ENCODE results near the gene LYRM4. TPM values are rescaled to one million over a fixed set of nuclear protein-coding genes. Genes with fewer than 3 reads are reported as not detected.

LYRM4 gene
- total RNA-seq, 2 experiments from 2014 or later, result 24.8 to 28.1 TPM

DNA sequence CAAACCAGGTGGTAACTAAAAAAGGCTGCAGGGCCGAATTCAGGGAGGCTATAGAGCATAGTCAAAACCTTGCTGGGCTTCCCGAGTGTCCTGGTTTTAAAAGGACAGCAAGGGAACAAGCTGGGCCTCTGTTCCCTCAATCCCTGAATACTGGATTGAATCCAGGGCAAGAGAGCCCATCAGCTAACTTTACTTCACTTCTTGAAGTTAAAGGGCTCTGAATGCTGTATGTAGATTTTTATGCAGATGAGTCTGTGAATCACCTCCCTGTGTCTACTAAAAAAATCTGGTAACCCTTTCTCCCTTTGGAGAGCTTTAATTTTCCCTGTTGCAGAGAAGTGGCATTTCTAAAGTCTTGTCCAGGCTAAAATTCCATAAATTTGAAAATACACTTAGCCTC, 29.5 kb downstream of the LYRM4 start:
- Histone ChIP-seq H3K4me3 (ENCODE audit: low read length) (no peak overlapping the region), H3K27me3 (ENCODE audit: control insufficient read depth in 1 of 2, insufficient read depth in 2 of 2, low read length in 2 of 2) (no peaks in the 10 kb centered on the region), H3K27ac (ENCODE audit: low read depth in 1 of 2, low read length in 2 of 2) (no peak overlapping the region), H3K4me1 (ENCODE audit: insufficient read depth, low read length) (no peaks in the 10 kb centered on the region), H3K9me3 (ENCODE audit: control insufficient read depth in 1 of 2, insufficient read depth in 1 of 2, low read length in 2 of 2) (no peaks in the 10 kb centered on the region), H3K36me3 (ENCODE audit: insufficient read depth, low read length) (no peaks in the 10 kb centered on the region)
- Mint-ChIP-seq H3K4me3 (no peak overlapping the region), H3K36me3 (ENCODE audit: low read depth) (no peaks in the 10 kb centered on the region), H3K4me1 (ENCODE audit: low read depth) (no peaks in the 10 kb centered on the region), H3K27me3 (no peaks in the 10 kb centered on the region), H3K9me3 (no peaks in the 10 kb centered on the region), H3K27ac (no peak overlapping the region)
- DNase-seq, result no peak
- TF ChIP-seq, protein P1, sequence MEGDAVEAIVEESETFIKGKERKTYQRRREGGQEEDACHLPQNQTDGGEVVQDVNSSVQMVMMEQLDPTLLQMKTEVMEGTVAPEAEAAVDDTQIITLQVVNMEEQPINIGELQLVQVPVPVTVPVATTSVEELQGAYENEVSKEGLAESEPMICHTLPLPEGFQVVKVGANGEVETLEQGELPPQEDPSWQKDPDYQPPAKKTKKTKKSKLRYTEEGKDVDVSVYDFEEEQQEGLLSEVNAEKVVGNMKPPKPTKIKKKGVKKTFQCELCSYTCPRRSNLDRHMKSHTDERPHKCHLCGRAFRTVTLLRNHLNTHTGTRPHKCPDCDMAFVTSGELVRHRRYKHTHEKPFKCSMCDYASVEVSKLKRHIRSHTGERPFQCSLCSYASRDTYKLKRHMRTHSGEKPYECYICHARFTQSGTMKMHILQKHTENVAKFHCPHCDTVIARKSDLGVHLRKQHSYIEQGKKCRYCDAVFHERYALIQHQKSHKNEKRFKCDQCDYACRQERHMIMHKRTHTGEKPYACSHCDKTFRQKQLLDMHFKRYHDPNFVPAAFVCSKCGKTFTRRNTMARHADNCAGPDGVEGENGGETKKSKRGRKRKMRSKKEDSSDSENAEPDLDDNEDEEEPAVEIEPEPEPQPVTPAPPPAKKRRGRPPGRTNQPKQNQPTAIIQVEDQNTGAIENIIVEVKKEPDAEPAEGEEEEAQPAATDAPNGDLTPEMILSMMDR (IDR thresholded peaks at IDR 0.05), result no peak
- intact Hi-C loops (cut with DNase I, micrococcal nuclease), result no loop called here
- ChIA-PET CTCF (no interaction called here), POLR2A (no interaction called here)
- no peak for ATAC-seq (ENCODE audit: poor library complexity)

DNA sequence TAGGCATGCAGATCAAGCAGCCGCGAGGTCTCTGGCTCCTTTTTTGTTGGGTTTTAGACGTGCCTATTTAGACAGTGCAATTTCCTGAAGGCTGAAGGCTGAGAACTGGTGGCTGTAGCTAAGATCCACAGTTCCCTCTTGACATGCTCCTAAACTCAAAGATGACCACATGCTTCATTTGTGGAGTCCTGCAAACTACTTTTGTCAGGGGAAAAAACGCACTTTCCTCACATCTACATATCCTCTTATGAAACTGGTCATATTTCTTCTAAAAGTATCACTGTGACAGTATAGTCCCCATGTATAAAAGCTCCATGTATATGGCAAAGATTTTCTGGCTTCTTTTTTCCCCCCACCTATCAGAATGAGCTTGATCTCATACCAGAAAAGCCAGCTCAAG, 30.7 kb downstream of the LYRM4 start:
- Histone ChIP-seq H3K27me3 (ENCODE audit: control insufficient read depth in 1 of 2, insufficient read depth in 2 of 2, low read length in 2 of 2) (no peaks in the 10 kb centered on the region), H3K4me3 (ENCODE audit: low read length) (no peak overlapping the region), H3K9me3 (ENCODE audit: control insufficient read depth in 1 of 2, insufficient read depth in 1 of 2, low read length in 2 of 2) (no peaks in the 10 kb centered on the region), H3K36me3 (ENCODE audit: insufficient read depth, low read length) (no peaks in the 10 kb centered on the region), H3K4me1 (ENCODE audit: insufficient read depth, low read length) (no peaks in the 10 kb centered on the region), H3K27ac (ENCODE audit: low read depth in 1 of 2, low read length in 2 of 2) (no peak overlapping the region)
- TF ChIP-seq, protein P1 (IDR thresholded peaks at IDR 0.05), result no peak
- Mint-ChIP-seq H3K36me3 (ENCODE audit: low read depth) (no peaks in the 10 kb centered on the region), H3K4me3 (no peak overlapping the region), H3K27me3 (no peaks in the 10 kb centered on the region), H3K9me3 (no peaks in the 10 kb centered on the region), H3K27ac (no peak overlapping the region), H3K4me1 (ENCODE audit: low read depth) (no peaks in the 10 kb centered on the region)
- no peak for ATAC-seq (ENCODE audit: poor library complexity)
- DNase-seq, result no peak
- POLR2A ChIA-PET, result no interaction called here
- intact Hi-C loops (cut with DNase I, micrococcal nuclease), result no loop called here
- CTCF ChIA-PET, result interaction anchor here (0.5 kb wide), 1 partner anchor 184 kb away, joined by 3 read pairs; no protein-coding TSS in a partner anchor

DNA sequence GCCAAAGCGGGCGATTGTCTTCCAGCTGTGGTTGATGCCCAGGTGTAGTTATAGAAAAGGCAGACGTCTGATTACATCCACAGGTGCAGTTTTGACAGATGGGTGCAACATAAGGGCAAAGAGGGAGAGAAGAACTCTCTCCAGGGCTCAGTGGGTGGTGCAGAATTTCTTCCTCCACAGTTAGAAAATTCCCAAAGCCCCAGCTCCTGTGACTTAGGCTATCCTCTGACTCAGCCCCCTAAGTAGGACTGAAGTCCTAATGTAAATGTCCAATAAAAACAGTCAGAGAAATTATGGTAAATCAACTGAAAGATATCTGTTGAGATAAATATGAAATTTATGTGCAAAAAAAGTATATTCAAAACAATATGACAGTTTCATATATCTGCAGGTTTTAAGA, 31.4 kb downstream of the LYRM4 start:
- H3K4me3 Mint-ChIP-seq, result no peak overlapping the region
- no peaks in the 10 kb centered on the region for H3K36me3 Mint-ChIP-seq (ENCODE audit: low read depth)
- no peaks in the 10 kb centered on the region for H3K9me3 ChIP-seq (ENCODE audit: control insufficient read depth in 1 of 2, insufficient read depth in 1 of 2, low read length in 2 of 2)
- H3K27ac Mint-ChIP-seq, result no peak overlapping the region
- H3K4me1 Mint-ChIP-seq (ENCODE audit: low read depth), result no peaks in the 10 kb centered on the region
- no peaks in the 10 kb centered on the region for H3K4me1 ChIP-seq (ENCODE audit: insufficient read depth, low read length)
- intact Hi-C loops (cut with DNase I, micrococcal nuclease), result no loop called here
- H3K27ac ChIP-seq (ENCODE audit: low read depth in 1 of 2, low read length in 2 of 2), result no peak overlapping the region
- no peaks in the 10 kb centered on the region for H3K9me3 Mint-ChIP-seq
- DNase-seq (no peak), ATAC-seq (ENCODE audit: poor library complexity) (no peak)
- no peaks in the 10 kb centered on the region for H3K27me3 Mint-ChIP-seq
- no peaks in the 10 kb centered on the region for H3K27me3 ChIP-seq (ENCODE audit: control insufficient read depth in 1 of 2, insufficient read depth in 2 of 2, low read length in 2 of 2)
- H3K4me3 ChIP-seq (ENCODE audit: low read length), result no peak overlapping the region
- CTCF ChIA-PET, result interaction anchor here (1.0 kb wide), 1 partner anchor 23 kb away, joined by 3 read pairs; no protein-coding TSS in a partner anchor
- POLR2A ChIA-PET, result no interaction called here
- TF ChIP-seq, protein P1 (IDR thresholded peaks at IDR 0.05), result no peak
- H3K36me3 ChIP-seq (ENCODE audit: insufficient read depth, low read length), result no peaks in the 10 kb centered on the region

Data from CD4-positive, alpha-beta T cell (primary cell).